B cell (primary cell): ENCODE results near the gene HYOU1.

Experiments used
- EZH2 ChIP-seq: IDR thresholded peaks from 2 replicates; pipeline ENCODE4 v1.6.1; 2012; ENCODE audit warnings: borderline replicate concordance, low read depth, mild to moderate bottlenecking, moderate library complexity, low read length; ENCODE audit not compliant: insufficient read depth, poor library complexity, severe bottlenecking
- TF ChIP-seq, protein P1 (sequence below): fragments of 200-600 bp; IDR thresholded peaks from one replicate; pipeline ENCODE4 v1.8.0; 2022; ENCODE audit warnings: antibody characterized with exemption, mild to moderate bottlenecking

DNA sequence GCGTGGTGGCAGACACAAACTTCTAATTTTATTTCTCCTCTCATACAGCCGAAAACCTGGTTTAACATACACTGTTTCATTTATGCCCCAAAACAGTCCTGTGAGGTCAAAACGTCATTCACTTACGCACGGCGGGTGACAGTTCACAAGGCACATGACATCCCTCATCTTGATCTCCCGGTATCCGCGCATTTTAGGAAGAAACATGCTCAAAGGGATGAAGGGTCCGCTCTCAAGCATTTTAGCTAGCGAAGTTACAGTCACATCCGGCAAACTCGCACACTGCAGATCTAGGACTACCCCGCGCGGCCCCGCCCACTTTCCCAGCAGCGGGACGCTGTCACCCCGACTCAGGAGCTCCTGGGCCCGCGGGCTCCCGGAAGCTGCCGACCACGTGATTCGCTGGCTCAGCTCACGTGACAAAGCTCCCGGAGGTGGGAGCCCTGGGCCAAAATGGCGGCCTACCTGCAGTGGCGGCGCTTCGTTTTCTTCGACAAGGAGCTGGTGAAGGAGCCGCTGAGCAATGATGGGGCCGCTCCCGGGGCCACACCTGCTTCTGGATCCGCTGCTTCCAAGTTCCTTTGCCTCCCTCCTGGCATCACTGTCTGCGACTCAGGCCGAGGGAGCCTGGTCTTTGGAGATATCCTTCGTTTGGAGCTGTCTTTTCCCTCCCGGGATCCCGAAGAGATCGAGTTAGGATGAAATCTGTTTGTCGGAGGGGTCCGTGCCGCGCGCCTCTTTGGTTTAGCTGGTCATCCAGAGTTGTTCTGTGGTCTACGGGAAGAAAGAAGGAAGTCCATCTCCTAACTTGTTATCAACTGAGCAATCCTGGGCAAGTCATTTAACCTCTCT, 10.6 kb upstream of the HYOU1 start, which contains the start of gene VPS11:
- TF ChIP-seq, protein P1, sequence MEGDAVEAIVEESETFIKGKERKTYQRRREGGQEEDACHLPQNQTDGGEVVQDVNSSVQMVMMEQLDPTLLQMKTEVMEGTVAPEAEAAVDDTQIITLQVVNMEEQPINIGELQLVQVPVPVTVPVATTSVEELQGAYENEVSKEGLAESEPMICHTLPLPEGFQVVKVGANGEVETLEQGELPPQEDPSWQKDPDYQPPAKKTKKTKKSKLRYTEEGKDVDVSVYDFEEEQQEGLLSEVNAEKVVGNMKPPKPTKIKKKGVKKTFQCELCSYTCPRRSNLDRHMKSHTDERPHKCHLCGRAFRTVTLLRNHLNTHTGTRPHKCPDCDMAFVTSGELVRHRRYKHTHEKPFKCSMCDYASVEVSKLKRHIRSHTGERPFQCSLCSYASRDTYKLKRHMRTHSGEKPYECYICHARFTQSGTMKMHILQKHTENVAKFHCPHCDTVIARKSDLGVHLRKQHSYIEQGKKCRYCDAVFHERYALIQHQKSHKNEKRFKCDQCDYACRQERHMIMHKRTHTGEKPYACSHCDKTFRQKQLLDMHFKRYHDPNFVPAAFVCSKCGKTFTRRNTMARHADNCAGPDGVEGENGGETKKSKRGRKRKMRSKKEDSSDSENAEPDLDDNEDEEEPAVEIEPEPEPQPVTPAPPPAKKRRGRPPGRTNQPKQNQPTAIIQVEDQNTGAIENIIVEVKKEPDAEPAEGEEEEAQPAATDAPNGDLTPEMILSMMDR: no peak
- TF ChIP-seq EZH2: no peak
